Occipital lobe (tissue), 2 donors: Measurements from ENCODE around the gene KIAA1755. TPM values are rescaled to one million over a fixed set of nuclear protein-coding genes. Genes with fewer than 3 reads are reported as not detected.

ENCODE experiments used
- DNase-seq: peaks from one replicate; lab custom pipeline; 2025; lab: John Stamatoyannopoulos, UW
- total RNA-seq: library from RNA; depleted of rRNA; stranded (reverse); fragments of >200 nt; gene quantifications from one replicate; pipeline ENCODE4 v1.2.3, GENCODE V29; 2014

The KIAA1755 gene
- total RNA-seq, 1 donor from 2014 or later: 0.94 TPM

GRCh38 chr20:38243709-38244020 is 16.9 kb downstream of the KIAA1755 start:
- DNase-seq: no peak

GRCh38 chr20:38242848-38243708 is 17.5 kb downstream of the KIAA1755 start:
- DNase-seq: no peak

- no peak for DNase-seq
Observed at GRCh38 chr20:38241201-38241600, 19.3 kb downstream of the KIAA1755 start.

DNA sequence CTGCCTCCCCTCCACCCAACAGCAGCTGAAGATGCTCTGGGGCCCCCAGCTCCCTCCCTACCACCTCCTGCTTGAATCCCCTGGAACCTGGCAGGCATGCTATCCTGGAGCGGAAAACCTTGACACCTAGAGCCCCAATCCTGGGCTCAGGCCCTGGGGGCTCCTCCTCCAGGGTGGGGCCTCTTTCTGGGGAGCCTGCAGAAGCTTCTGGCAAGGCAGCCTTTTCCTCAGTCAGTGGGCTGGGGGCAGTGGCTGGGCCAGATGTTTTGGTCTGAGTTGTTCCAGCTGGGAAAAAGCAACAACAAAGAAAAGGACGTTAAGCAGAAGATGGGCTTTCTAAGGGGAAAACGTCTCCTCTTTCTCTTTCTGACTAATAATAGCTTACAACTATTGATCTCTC is 21.1 kb downstream of the KIAA1755 start:
- DNase-seq: no peak

DNA sequence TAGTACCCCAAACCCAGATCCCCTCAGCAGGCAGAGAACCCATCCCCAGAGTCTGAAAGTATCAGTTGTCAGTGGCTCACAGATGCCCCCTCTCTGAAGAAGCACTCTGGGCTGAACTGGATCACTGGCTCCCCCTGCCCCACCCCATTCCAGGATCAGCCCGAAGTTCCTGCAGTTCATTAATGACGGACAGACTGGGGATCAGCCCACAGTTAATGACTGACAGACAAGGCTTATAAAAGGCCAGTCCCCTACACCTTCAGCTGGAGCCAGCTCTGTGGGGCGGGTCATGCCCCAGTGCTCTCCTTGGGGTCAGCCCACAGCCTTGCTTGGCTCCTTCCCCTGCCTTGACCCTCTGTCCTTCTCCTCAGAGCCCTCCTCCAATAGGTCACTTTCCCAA is 21.7 kb downstream of the KIAA1755 start:
- no peak for DNase-seq

DNA sequence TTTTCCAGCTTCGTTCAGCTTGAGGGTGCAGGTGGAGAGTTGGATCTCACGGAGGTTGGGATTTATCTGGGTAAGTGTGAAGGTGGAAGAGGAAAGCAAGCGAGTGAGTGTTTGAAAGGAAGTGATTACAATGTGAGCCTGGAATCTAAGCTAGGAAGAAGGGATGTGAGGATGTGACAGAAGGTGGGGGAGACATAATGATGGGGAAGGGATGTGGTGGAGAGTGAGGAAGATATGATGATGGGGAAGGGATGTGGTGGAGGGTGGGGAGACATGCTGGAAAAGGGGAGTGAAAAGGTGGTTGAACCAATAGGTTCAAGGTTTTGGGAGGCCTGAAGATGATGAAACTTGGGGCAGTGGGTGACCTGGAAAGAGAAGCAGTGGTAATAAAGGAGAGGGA is 23.2 kb downstream of the KIAA1755 start:
- DNase-seq: no peak

GRCh38 chr20:38231531-38232121 is 28.9 kb downstream of the KIAA1755 start:
- DNase-seq: no peak

GRCh38 chr20:38230957-38231526 is 29.5 kb downstream of the KIAA1755 start:
- DNase-seq: no peak

- DNase-seq: no peak
Observed at GRCh38 chr20:38230253-38230551, 30.3 kb downstream of the KIAA1755 start.

- DNase-seq: no peak
Observed at GRCh38 chr20:38229376-38230252, 30.9 kb downstream of the KIAA1755 start.

DNA sequence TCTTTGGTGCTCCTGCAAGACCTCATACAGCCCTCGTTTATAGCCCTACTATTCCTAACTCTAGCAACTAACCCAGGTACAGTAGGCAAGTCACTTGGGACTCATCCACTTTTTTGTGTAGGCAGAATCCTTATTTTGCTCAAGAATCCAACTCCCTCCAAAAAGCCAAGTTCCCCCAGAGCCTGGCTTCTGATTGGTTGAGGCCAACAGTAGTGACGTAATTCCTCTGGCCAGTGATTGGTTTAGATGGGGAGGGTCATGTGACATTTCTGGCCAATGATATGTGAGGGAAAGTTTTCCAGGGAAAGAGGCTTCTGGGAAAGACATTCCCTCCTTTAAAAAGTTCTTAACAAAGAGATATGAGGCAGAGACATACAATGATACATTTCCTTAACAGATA is 32.1 kb downstream of the KIAA1755 start:
- no peak for DNase-seq

- no peak for DNase-seq
Observed at GRCh38 chr20:38227420-38228360, 32.8 kb downstream of the KIAA1755 start.

DNA sequence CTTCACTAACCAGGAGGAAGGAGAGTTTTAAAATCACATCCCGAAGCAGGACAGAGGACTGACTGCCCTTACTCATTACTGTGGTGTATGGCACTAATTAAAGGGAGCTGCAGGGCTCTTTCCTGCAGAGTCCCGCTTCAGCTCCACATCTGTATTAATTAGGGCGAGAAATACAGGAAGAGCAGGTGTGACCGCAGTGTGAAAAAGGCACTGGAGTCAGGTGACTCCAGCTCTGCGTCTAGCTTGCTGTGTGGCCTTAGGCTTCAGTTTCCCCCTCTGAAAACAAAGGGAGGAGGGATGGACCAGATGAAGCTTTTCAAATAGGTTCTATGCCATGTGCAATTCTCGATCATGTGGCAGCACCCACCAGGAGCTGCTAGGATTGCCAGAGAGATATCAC is 34.0 kb downstream of the KIAA1755 start:
- no peak for DNase-seq

DNA sequence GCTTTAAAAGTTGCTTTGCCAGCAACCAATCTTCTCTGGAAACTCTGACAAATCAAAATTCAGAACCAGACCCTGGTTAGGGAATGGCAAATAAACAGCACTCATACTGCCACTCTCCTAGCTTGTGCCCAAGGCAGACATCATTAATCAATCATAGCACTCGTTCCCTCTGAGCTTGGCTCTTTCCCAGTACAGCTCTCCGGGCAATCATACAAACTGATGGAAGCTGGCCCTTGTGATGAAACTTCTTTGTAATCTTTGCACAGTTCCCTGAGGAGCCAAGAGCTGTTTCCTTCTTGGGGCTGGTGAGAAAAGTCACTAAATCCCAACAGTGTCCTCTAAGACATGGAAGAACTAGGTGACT is 34.7 kb downstream of the KIAA1755 start:
- DNase-seq: no peak

DNA sequence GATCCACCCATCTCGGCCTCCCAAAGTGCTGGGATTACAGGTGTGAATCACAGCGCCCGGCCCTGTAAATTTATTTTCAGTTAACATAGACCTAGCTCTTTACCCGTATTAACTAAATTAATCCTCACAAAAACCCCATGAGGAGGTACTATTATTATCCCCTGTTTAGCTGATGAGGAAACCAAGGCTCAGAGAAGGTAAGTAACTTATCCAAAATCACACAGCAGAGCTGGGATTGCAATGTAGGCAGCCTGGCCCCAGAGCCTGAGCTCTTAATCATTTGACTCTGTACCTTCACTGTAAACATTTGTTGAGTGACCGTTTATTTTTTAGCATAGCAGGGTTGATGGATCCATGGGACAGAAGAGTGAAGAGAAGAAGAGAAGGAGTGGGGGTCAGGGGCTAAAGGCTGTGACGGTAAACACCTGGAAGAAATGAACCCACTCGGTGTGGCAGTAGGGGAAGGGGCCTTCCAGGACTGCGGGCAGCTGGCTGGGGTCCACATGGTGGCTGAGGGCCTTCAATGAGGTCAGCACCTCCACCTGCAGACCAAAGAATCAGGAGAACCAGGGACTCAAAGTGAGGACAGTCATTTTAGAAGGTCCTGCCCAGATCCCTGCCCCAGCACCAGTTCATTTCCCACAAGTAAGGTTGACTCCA is 35.2 kb downstream of the KIAA1755 start:
- no peak for DNase-seq

- DNase-seq: no peak
Observed at GRCh38 chr20:38224531-38224930, 36.0 kb downstream of the KIAA1755 start.

- no peak for DNase-seq
Observed at GRCh38 chr20:38223743-38224100, 36.8 kb downstream of the KIAA1755 start.

DNA sequence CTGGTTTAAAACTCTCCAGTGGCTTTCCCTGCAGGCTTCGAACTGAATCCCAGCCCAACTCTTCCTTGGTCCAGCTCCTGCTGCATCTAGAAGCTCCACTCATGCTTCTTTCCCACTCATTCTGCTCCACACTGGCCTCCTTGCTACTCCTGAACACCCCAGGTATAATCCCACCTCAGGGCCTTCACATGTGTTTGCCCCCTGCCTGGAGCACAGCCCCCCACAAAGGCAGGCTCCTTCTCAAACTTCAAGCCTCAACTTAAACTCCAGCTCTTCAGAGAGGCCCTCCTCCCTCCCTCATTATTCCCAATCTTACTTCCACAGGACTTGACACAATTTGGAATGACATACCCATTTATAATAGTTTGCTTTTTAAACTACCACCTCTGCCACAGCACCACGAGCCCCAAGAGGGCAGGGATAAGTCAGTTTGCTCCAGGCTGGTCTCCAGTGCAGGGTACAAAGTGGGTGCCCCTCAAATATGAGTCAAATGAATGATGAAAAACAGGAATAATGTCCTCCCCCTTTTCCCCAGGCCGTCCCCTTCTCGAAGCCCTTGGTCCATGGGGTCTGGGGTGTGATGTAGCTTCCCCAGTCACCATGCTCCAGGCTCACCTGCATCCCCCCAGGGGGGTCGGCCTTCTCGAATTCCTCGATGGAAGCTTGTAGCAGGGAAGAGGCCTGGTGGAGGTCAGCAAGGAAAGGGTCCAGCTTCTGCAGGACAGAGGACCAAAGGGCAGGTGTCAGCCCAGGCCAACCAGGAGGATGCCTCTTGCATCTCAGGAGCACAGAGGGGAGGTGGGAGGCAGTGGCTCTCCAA is 37.4 kb downstream of the KIAA1755 start:
- no peak for DNase-seq

GRCh38 chr20:38222231-38222922 is 38.2 kb downstream of the KIAA1755 start:
- DNase-seq: peak; percentile 35
